GM18909 (cell line): ENCODE data around the gene FIGLA.
"Not testable (repeated sequence)": the region's sequence is repeated elsewhere in the genome, so short reads cannot be mapped to it uniquely, and the experiment has no call there.

ENCODE experiments used
- ATAC-seq: cut with Tn5 transposase; IDR thresholded peaks from one replicate; pipeline ENCODE4 v1.9.1; 2021; ENCODE audit warnings: mild to moderate bottlenecking; ENCODE audit not compliant: unreplicated experiment, poor library complexity

Gene FIGLA

GRCh38 chr2:70748002-70748784 lies 42.2 kb downstream of the FIGLA start:
- no peak for ATAC-seq

- no peak for ATAC-seq
These were observed 43.2 kb downstream of the FIGLA start for GRCh38 chr2:70747284-70747683.

GRCh38 chr2:70746094-70746974 lies 44.1 kb downstream of the FIGLA start:
- no peak for ATAC-seq

- no peak for ATAC-seq
These were observed 45.1 kb downstream of the FIGLA start for GRCh38 chr2:70745276-70745825.

- ATAC-seq: no peak
These were observed 46.0 kb downstream of the FIGLA start for GRCh38 chr2:70744397-70744796.

GRCh38 chr2:70743677-70744076 lies 46.8 kb downstream of the FIGLA start:
- ATAC-seq: no peak

- no peak for ATAC-seq
These were observed 47.4 kb downstream of the FIGLA start for GRCh38 chr2:70743068-70743467.

- ATAC-seq: not testable (repeated sequence)
These were observed 51.0 kb downstream of the FIGLA start for GRCh38 chr2:70739492-70739891.

GRCh38 chr2:70738159-70738558 lies 52.3 kb downstream of the FIGLA start:
- no peak for ATAC-seq

- no peak for ATAC-seq
These were observed 55.4 kb downstream of the FIGLA start for GRCh38 chr2:70735071-70735470.

- no peak for ATAC-seq
These were observed 56.7 kb downstream of the FIGLA start for GRCh38 chr2:70733646-70734180.

GRCh38 chr2:70732766-70733645 lies 57.4 kb downstream of the FIGLA start:
- ATAC-seq: no peak

GRCh38 chr2:70730730-70731129 lies 59.7 kb downstream of the FIGLA start:
- ATAC-seq: no peak

- ATAC-seq: no peak
These were observed 60.8 kb downstream of the FIGLA start for GRCh38 chr2:70729647-70730046.

- no peak for ATAC-seq
These were observed 62.3 kb downstream of the FIGLA start for GRCh38 chr2:70728128-70728527.
